ENCODE measurements around the gene MOCOS.
"Not testable (repeated sequence)": the region's sequence is repeated elsewhere in the genome, so short reads cannot be mapped to it uniquely, and the experiment has no call there.

The MOCOS gene

DNA sequence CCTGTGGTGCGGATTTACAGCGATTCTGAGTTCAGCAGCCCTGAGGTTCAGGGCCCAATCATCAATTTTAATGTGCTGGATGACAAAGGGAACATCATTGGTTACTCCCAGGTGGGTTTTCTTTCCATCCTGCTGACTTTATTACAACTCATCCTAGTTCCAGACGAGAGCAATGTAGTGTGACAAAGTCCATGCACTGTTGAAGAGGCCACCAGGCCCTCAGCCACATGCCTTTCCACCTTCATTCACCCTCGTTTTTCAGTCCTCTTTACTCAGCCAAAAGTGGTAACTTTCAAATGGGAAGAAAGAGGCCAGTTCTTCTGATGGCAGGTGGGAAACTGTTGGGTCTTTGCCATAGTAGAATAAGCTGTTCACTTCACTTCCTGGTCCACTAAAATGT is 17.9 kb downstream of the MOCOS start:
- TF ChIP-seq, protein P1, sequence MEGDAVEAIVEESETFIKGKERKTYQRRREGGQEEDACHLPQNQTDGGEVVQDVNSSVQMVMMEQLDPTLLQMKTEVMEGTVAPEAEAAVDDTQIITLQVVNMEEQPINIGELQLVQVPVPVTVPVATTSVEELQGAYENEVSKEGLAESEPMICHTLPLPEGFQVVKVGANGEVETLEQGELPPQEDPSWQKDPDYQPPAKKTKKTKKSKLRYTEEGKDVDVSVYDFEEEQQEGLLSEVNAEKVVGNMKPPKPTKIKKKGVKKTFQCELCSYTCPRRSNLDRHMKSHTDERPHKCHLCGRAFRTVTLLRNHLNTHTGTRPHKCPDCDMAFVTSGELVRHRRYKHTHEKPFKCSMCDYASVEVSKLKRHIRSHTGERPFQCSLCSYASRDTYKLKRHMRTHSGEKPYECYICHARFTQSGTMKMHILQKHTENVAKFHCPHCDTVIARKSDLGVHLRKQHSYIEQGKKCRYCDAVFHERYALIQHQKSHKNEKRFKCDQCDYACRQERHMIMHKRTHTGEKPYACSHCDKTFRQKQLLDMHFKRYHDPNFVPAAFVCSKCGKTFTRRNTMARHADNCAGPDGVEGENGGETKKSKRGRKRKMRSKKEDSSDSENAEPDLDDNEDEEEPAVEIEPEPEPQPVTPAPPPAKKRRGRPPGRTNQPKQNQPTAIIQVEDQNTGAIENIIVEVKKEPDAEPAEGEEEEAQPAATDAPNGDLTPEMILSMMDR (IDR thresholded peaks at IDR 0.05; ENCODE audit: control extremely low read depth, extremely low read depth, low read depth, missing control alignments), result no peak
- DNase-seq (ENCODE audit: extremely low spot score), result no peak
- ChIA-PET CTCF (no interaction called here), POLR2A (no interaction called here)

DNA sequence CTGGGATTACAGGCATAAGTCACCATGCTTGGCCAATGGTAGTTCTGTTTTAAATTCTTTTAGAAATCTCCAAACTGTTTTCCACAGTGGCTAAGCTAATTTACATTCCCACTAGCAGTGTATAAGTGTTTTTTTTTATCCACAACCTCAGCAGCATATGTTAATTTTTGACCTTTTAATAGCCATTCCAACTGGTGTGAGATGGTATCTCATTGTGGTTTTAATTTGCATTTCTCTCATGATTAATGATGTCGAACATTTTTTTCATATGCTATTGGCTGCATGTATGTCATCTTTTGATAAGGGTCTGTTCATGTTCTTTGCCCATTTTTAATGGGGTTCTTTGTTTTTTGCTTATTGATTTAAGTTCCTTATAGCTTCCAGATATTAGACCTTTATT is 20.0 kb downstream of the MOCOS start:
- TF ChIP-seq, protein P1 (IDR thresholded peaks at IDR 0.05; ENCODE audit: control extremely low read depth, extremely low read depth, low read depth, missing control alignments), result no peak
- DNase-seq (ENCODE audit: extremely low spot score), result no peak
- POLR2A ChIA-PET, result no interaction called here
- CTCF ChIA-PET, result interaction anchor here (1.3 kb wide), 1 partner anchor 77 kb away, joined by 3 read pairs; no protein-coding TSS in a partner anchor

DNA sequence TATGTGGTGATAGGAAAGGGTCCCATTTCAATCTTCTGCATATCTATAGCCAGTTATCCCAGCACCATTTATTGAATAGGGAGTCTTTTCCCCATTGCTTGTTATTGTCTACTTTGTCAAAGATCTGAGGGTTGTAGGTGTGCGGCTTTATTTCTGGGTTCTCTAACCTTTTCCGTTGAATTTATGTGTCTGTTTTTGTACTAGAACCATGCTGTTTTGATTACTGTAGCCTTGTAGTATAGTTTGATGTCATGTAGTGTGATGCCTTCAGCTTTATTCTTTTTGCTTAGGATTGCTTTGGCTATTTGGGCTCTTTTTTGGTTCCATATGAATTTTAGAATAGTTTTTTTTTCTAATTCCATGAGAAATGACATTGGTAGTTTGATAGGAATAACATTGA is 20.7 kb downstream of the MOCOS start:
- POLR2A ChIA-PET; CTCF ChIA-PET; DNase-seq (ENCODE audit: extremely low spot score): not testable (repeated sequence)

DNA sequence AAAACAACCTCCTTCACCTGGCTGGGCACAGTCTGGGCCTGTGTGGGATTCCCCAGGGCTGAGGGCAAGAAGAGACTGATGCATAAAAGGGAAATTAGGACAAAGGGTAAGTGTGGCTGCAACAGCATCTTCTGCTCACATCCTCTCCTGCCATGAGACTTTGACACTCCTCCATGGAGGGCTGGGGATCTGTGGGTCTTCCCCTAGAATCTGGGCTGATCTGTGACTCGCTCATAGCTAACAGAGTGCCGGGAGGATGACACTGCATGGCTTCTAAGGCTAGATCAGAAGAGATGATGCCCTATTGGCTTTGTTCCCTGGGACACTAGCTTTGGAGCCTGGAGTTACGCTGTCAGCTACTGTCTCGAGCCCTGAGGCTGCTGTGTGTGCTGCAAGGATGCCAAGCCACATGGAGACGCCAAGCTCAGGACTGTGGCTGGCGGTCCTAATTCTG is 24.3 kb downstream of the MOCOS start:
- DNase-seq (ENCODE audit: extremely low spot score), result no peak
- ChIA-PET POLR2A (no interaction called here), CTCF (interaction anchor here (1.3 to 1.6 kb wide), 2 partner anchors 13 to 57 kb away, joined by 3 to 4 read pairs; no protein-coding TSS in a partner anchor)
- TF ChIP-seq, protein P1 (IDR thresholded peaks at IDR 0.05; ENCODE audit: control extremely low read depth, extremely low read depth, low read depth, missing control alignments), result no peak

DNA sequence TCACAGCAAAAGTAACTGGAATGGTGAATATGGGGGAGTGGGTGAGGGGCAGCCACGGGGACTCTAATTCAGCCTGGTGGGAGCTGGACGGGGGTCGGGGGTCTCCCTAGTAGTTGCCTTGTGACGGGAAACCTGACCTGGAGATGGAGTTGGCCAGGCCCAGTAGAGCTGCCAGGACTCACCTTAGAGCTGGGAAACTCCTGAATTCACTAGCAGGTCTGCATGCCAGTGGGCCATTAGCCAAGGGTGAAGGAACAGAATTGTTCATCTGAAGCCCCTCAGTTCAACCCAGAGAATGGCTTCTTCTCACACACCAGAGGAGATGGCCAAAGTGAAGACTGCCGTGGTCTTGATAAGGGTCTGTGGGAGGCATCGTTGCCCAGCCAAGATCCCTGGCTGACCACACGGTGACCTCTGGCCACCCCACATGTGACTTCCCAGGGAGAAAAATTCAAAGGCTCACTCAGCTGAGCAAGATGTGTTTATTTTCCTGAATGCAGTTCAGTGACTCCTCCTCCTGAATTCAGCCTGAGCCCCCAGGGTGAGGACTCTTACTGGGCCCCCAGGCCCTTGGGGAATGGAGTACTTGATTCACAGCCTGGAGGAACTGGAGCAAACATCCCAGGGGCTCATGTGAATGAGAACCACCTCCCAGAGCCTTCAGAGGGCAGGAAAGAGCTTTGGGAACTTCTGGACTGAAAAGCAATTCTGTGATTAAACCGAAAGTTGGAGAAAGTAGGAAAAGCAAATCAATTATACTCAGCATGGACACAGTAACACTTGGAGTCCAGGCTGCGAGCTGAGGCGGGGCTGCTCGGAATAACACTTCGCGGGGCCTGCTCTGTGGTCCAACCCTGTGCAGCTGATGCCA is 25.2 kb downstream of the MOCOS start:
- ChIA-PET POLR2A (no interaction called here), CTCF (interaction anchor here (1.3 kb wide), 1 partner anchor 56 kb away, joined by 3 read pairs; no protein-coding TSS in a partner anchor)

DNA sequence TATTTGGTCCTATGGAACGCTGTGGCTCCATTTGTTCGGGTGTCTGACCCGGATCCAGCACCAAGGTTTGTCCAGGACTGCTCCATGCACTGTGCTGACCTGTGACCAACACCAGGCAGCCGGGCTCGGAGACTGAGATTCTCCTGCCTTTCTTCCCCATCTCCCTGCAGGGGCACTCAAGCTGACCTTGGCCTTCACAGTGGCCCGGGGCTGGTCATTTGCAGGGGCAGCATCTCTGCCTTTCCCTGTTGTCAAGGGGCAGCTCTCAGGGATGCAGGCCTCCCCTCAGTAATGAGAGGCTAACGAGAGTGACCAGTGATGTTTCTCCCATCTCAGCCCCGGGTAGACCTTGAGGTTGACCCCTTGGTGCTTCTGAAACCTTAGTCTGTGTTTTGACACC is 27.5 kb downstream of the MOCOS start:
- POLR2A ChIA-PET, result no interaction called here
- CTCF ChIA-PET, result no interaction called here
- no peak for DNase-seq (ENCODE audit: extremely low spot score)
- TF ChIP-seq, protein P1 (IDR thresholded peaks at IDR 0.05; ENCODE audit: control extremely low read depth, extremely low read depth, low read depth, missing control alignments), result no peak

More for the DNA sequence above, 25.2 kb downstream of the MOCOS start:
- DNase-seq (ENCODE audit: extremely low spot score), result no peak
- TF ChIP-seq, protein P1 (IDR thresholded peaks at IDR 0.05; ENCODE audit: control extremely low read depth, extremely low read depth, low read depth, missing control alignments), result no peak

DNA sequence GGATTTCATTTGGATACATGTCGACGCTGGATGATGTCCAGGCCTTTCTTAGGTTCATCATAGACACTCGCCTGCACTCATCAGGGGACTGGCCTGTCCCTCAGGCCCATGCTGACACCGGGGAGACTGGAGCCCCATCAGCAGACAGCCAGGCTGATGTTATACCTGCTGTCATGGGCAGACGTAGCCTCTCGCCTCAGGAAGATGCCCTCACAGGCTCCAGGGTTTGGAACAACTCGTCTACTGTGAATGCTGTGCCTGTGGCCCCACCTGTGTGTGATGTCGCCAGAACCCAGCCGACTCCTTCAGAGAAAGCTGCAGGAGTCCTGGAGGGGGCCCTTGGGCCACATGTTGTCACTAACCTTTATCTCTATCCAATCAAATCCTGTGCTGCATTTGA is 28.3 kb downstream of the MOCOS start:
- POLR2A ChIA-PET, result no interaction called here
- DNase-seq (ENCODE audit: extremely low spot score), result no peak
- TF ChIP-seq, protein P1 (IDR thresholded peaks at IDR 0.05; ENCODE audit: control extremely low read depth, extremely low read depth, low read depth, missing control alignments), result no peak
- CTCF ChIA-PET, result no interaction called here

Measured in GM10248 (cell line).